GM12891 (cell line): ENCODE results near the gene BTBD9.

Experiments used
- DNase-seq: peaks from one replicate; pipeline ENCODE4 v3.0.0; 2011; ENCODE audit warnings: low spot score; ENCODE audit not compliant: insufficient read length
- FAIRE-seq: peaks from 2 replicates; lab custom pipeline; 2011; peaks lifted over from hg19 to GRCh38; lab: Jason Lieb, UNC
- PAX5 ChIP-seq: IDR thresholded peaks from 2 replicates; pipeline ENCODE4 v1.6.1; 2011; ENCODE audit warnings: low read length, moderate library complexity, mild to moderate bottlenecking; ENCODE audit not compliant: insufficient read depth, severe bottlenecking
- POLR2A ChIP-seq: IDR thresholded peaks from 2 replicates; pipeline ENCODE4 v1.6.1; 2011; ENCODE audit warnings: low read depth, low read length, control low read depth
- POLR2AphosphoS5 ChIP-seq: IDR thresholded peaks from 2 replicates; pipeline ENCODE4 v1.6.1; 2011; ENCODE audit warnings: low read depth, low read length, control low read depth
- POU2F2 ChIP-seq: IDR thresholded peaks from 2 replicates; pipeline ENCODE4 v1.6.1; 2011; ENCODE audit warnings: low read depth, mild to moderate bottlenecking, control low read depth, low read length, moderate library complexity
- SPI1 ChIP-seq: IDR thresholded peaks from 2 replicates; pipeline ENCODE4 v1.6.1; 2011; ENCODE audit warnings: low read depth, low read length, control low read depth
- TAF1 ChIP-seq: IDR thresholded peaks from 2 replicates; pipeline ENCODE4 v1.6.1; 2011; ENCODE audit warnings: low read depth, low read length, control low read depth

Gene BTBD9

GRCh38 chr6:38498085-38498484 is 141.6 kb downstream of the BTBD9 start:
- TF ChIP-seq POLR2A = no peak
- TF ChIP-seq SPI1 = no peak
- TF ChIP-seq POU2F2 = no peak
- no peak for TF ChIP-seq TAF1
- TF ChIP-seq POLR2AphosphoS5 = no peak
- no peak for TF ChIP-seq PAX5
- FAIRE-seq (no peak), DNase-seq (no peak)

GRCh38 chr6:38497546-38497945 is 142.2 kb downstream of the BTBD9 start:
- FAIRE-seq (no peak), DNase-seq (no peak)
- TF ChIP-seq PAX5 = no peak
- TF ChIP-seq POLR2A = no peak
- TF ChIP-seq POU2F2 = no peak
- no peak for TF ChIP-seq TAF1
- no peak for TF ChIP-seq POLR2AphosphoS5
- TF ChIP-seq SPI1 = no peak

- no peak for DNase-seq
- TF ChIP-seq POLR2A = no peak
- TF ChIP-seq TAF1 = no peak
- no peak for TF ChIP-seq PAX5
- TF ChIP-seq POLR2AphosphoS5 = no peak
- TF ChIP-seq SPI1 = no peak
- no peak for TF ChIP-seq POU2F2
- FAIRE-seq = peak; percentile 71
Observed at GRCh38 chr6:38495922-38496635, 143.7 kb downstream of the BTBD9 start.

- DNase-seq (no peak), FAIRE-seq (no peak)
- TF ChIP-seq POLR2A = no peak
- no peak for TF ChIP-seq TAF1
- TF ChIP-seq SPI1 = no peak
- no peak for TF ChIP-seq POLR2AphosphoS5
- TF ChIP-seq POU2F2 = no peak
- no peak for TF ChIP-seq PAX5
Observed at GRCh38 chr6:38495518-38495917, 144.2 kb downstream of the BTBD9 start.

- TF ChIP-seq POLR2A = no peak
- no peak for TF ChIP-seq PAX5
- TF ChIP-seq SPI1 = no peak
- no peak for TF ChIP-seq POLR2AphosphoS5
- no peak for TF ChIP-seq POU2F2
- TF ChIP-seq TAF1 = no peak
- no peak for DNase-seq
- peak; percentile 45 for FAIRE-seq
Observed at GRCh38 chr6:38493931-38494547, 145.7 kb downstream of the BTBD9 start.

GRCh38 chr6:38492031-38492430 is 147.7 kb downstream of the BTBD9 start:
- FAIRE-seq (no peak), DNase-seq (no peak)
- TF ChIP-seq POU2F2 = no peak
- TF ChIP-seq PAX5 = no peak
- no peak for TF ChIP-seq SPI1
- TF ChIP-seq POLR2AphosphoS5 = no peak
- no peak for TF ChIP-seq TAF1
- TF ChIP-seq POLR2A = no peak

GRCh38 chr6:38489951-38490350 is 149.8 kb downstream of the BTBD9 start:
- DNase-seq (no peak), FAIRE-seq (no peak)
- TF ChIP-seq POLR2A (no peak), TAF1 (no peak), PAX5 (no peak), SPI1 (no peak), POU2F2 (no peak), POLR2AphosphoS5 (no peak)

- DNase-seq (no peak), FAIRE-seq (no peak)
- no peak for TF ChIP-seq POLR2AphosphoS5
- no peak for TF ChIP-seq POLR2A
- TF ChIP-seq TAF1 = no peak
- no peak for TF ChIP-seq SPI1
- TF ChIP-seq POU2F2 = no peak
- no peak for TF ChIP-seq PAX5
Observed at GRCh38 chr6:38487423-38487822, 152.3 kb downstream of the BTBD9 start.

GRCh38 chr6:38485488-38485887 is 154.2 kb downstream of the BTBD9 start:
- no peak for DNase-seq
- peak; percentile 5 for FAIRE-seq
- no peak for TF ChIP-seq SPI1
- TF ChIP-seq POLR2AphosphoS5 = no peak

GRCh38 chr6:38484656-38485055 is 155.1 kb downstream of the BTBD9 start:
- FAIRE-seq = no peak
- TF ChIP-seq PAX5 (no peak), POU2F2 (no peak)
- DNase-seq = no peak

GRCh38 chr6:38483526-38483925 is 156.2 kb downstream of the BTBD9 start:
- DNase-seq (peak; percentile 19), FAIRE-seq (peak; percentile 78)
- TF ChIP-seq TAF1 (no peak), POU2F2 (no peak), SPI1 (peak; percentile 94), PAX5 (no peak)
